HAP-1 (cell line): Measurements from ENCODE around the gene B4GALNT1.
"Not testable (repeated sequence)": the region's sequence is repeated elsewhere in the genome, so short reads cannot be mapped to it uniquely, and the experiment has no call there.

Experiments
- DNase-seq, 2 experiments: peaks; one replicate each; pipeline ENCODE4 v3.0.0-alpha.2; 2016 to 2020; ENCODE audit warnings: low spot score in 2 of 2
- H3K27me3 ChIP-seq: fragments of 250-450 bp; sonication (Bioruptor Pico); 2 replicates; pipeline ENCODE4 v1.5.1; 2020; ENCODE audit warnings: low read depth, mild to moderate bottlenecking, moderate library complexity
- H3K36me3 ChIP-seq: fragments of 250-450 bp; sonication (Bioruptor Pico); replicated peaks from 2 replicates; pipeline ENCODE4 v1.5.1; 2020; ENCODE audit warnings: mild to moderate bottlenecking
- H3K4me1 ChIP-seq: fragments of 250-450 bp; sonication (Bioruptor Pico); 2 replicates; pipeline ENCODE4 v1.5.1; 2020; ENCODE audit warnings: mild to moderate bottlenecking
- H3K4me3 ChIP-seq: fragments of 250-450 bp; sonication (Bioruptor Pico); 2 replicates; pipeline ENCODE4 v1.5.1; 2020; ENCODE audit warnings: mild to moderate bottlenecking, moderate library complexity
- H3K9me3 ChIP-seq: fragments of 250-450 bp; sonication (Bioruptor Pico); 2 replicates; pipeline ENCODE4 v1.5.1; 2020; ENCODE audit warnings: mild to moderate bottlenecking, moderate library complexity
- in situ Hi-C: fragments of 300-500 bp; cut with MboI; formaldehyde crosslinking; loops from 3 replicates; pipeline ENCODE4 v1.14.3; 2020; ENCODE audit warnings: low sequenced_read_pairs, inconsistent platforms, mixed read lengths

The B4GALNT1 gene

DNA sequence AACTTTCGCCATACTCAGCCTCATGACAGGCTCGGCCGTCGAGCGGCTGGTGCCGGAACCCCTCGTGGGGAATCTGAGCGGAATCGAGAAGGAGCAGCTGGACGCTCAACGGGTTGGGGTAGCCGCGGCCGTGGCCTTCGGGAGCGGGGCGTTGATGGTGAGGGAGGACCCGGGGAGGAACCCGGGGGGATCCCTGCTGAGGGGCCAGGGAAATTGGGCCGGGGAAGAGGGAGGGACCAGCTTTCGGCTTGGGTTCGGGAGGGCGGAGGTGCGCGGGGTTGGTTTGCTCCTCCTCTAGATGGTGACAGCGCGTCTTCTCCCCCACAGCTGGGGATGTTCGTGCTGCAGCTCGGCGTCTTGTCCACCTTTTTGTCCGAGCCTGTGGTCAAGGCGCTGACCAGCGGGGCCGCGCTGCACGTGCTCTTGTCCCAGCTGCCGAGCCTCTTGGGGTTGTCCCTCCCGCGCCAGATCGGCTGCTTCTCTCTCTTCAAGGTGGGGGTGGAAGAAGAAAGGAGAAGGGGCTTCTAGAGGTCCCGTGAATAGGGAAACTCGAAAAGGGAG is 12.0 kb downstream of the B4GALNT1 start:
- H3K27me3 ChIP-seq = no peaks in the 10 kb centered on the region
- no peaks in the 10 kb centered on the region for H3K9me3 ChIP-seq
- H3K4me1 ChIP-seq = no peaks in the 10 kb centered on the region
- in situ Hi-C loops = no loop called here
- no peak overlapping the region for H3K4me3 ChIP-seq
- H3K36me3 ChIP-seq = no peaks in the 10 kb centered on the region; the same call in 1 of the 2 replicates
- no peak for DNase-seq

DNA sequence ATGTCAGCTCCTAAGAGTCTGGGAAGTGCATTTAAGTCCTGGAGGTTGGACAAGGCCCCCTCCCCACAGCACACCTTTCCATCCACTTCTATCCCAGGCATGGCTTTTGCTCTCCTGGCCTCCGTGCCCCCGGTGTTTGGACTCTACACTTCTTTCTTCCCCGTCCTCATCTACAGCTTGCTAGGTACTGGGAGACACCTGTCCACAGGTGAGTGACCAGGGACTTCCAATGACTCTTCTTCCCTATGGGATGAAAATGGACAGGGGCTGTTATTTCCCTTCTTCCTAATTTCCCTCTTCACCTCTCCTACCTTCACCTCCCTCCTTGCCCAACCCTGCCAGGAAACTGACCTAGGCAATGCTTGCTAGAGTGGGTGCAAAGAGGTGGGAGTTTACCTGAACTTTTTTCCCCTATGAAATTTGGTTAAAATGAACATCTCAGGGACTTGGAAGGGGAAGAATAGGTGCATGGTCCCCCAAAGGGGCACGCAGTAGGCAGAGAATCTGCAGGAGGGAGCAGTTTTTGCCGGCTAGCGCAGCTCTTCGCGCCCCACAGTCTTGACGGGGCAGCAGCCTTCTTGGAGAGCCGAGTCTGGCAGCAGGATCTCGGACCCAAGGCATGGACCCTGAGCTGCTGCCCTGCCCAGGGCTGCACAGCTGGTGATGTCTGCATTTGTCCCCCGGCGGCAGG is 12.6 kb downstream of the B4GALNT1 start:
- no peaks in the 10 kb centered on the region for H3K9me3 ChIP-seq
- H3K4me3 ChIP-seq = no peak overlapping the region
- H3K36me3 ChIP-seq = peaks cover 5% of the 10 kb centered on the region
- no peak for DNase-seq
- no peaks in the 10 kb centered on the region for H3K27me3 ChIP-seq
- no peaks in the 10 kb centered on the region for H3K4me1 ChIP-seq
- in situ Hi-C loops = no loop called here

DNA sequence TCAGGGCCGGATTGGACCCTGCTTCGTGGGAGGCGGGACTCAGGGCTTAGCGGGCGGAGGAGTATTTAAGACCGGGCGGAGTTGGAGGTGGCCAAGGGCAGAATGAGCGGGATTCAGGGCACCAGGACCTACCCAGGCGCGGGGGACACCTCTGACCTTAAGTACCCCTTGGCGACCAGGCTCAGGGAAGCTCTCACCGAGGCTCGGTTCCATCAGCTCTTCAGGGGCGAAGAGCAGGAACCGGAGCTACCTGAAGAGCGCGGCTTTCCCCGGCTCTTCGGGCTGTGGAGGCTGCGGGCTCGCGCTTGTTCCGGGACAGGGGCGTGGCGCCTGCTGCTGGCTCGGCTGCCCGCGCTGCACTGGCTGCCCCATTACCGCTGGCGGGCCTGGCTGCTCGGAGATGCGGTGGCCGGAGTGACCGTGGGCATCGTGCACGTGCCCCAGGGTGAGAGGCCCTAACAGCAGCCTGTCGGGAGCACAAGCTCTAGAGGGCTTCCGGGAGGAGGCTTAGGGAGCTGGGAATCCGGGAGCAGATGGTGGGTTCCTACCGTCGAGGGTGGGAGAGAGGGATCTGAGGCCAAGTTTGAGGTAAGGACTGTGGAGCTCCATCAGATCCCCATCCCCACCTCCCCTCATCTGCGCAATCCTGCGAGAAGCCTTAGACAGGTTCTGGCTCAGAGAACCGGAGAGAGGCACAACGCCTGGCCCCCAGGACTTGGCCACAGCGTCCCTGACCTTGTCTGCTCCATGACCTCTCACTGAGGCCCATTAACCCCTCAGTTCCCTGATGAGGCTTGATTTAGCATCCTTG is 13.4 kb downstream of the B4GALNT1 start:
- Histone ChIP-seq H3K27me3 (no peaks in the 10 kb centered on the region), H3K4me1 (no peaks in the 10 kb centered on the region), H3K36me3 (peaks cover 8% of the 10 kb centered on the region), H3K9me3 (no peaks in the 10 kb centered on the region), H3K4me3 (no peak overlapping the region)
- in situ Hi-C loops = no loop called here
- DNase-seq = no peak

DNA sequence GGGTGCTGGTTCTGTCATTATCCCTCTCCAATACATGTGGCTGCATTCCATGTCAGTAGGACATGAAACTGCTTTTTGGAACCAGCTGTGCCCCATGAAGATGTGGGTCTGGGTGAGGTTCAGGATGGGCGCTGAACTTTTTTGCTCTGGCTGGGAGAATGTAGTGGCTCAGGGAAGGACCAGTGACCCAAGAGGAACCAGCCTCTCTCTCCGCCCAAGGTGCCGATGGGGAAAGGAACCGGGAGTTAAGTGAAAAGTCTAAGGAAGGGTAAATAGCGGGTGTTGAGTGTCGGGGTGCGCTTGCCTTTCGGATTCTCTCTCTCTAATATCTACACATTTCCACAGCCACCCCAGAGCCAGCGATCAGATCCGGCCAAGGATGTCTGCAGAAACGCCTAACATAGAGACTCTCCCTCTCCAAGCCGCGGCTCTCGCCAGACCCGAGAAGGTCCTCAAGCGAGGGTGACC is 14.0 kb downstream of the B4GALNT1 start:
- in situ Hi-C loops = no loop called here
- peaks cover 11% of the 10 kb centered on the region for H3K36me3 ChIP-seq
- no peaks in the 10 kb centered on the region for H3K27me3 ChIP-seq
- no peaks in the 10 kb centered on the region for H3K4me1 ChIP-seq
- DNase-seq = no peak
- H3K4me3 ChIP-seq = no peak overlapping the region
- H3K9me3 ChIP-seq = no peaks in the 10 kb centered on the region

DNA sequence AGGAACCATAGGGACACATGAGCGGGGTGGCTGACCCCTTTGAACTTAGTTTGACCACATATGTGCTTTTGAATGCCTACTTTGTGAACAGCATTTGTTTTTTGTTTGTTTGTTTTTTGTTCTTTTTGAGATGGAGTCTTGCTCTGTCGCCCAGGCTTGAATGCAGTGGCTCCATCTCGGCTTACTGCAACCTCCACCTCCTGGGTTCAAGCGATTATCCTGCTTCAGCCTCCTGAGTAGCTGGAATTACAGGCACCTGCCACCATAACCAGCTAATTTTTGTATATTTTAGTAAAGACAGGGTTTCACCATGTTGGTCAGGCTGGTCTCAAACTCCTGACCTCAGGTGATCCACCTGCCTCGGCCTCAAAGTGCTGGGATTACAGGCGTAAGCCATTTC is 14.6 kb downstream of the B4GALNT1 start:
- H3K27me3 ChIP-seq, H3K4me3 ChIP-seq, DNase-seq, in situ Hi-C loops, H3K4me1 ChIP-seq, H3K9me3 ChIP-seq: not testable (repeated sequence)
- peaks cover 11% of the 10 kb centered on the region for H3K36me3 ChIP-seq

DNA sequence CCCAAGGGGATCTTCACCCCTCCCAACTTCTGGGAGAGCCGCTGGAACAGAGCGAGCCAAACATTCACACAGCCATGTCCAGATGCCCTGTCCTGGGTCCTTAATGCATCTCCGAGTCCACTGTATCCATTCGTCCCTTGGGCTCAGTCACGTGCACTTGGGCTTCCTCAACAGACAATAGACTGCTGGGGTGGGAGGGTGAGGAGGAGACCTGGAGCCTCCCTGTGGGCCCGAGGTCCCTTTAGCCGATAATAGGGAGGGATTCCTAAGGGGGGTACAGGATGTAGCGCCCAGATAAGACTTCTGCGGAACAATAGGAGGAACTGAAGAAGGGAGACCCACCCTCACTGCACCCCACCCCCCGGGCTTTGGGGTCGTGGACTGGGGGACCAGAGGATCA is 15.1 kb downstream of the B4GALNT1 start:
- no peak for DNase-seq
- Histone ChIP-seq H3K4me3 (no peak overlapping the region), H3K4me1 (no peaks in the 10 kb centered on the region), H3K9me3 (no peaks in the 10 kb centered on the region), H3K27me3 (no peaks in the 10 kb centered on the region), H3K36me3 (peaks cover 11% of the 10 kb centered on the region)
- in situ Hi-C loops = no loop called here

DNA sequence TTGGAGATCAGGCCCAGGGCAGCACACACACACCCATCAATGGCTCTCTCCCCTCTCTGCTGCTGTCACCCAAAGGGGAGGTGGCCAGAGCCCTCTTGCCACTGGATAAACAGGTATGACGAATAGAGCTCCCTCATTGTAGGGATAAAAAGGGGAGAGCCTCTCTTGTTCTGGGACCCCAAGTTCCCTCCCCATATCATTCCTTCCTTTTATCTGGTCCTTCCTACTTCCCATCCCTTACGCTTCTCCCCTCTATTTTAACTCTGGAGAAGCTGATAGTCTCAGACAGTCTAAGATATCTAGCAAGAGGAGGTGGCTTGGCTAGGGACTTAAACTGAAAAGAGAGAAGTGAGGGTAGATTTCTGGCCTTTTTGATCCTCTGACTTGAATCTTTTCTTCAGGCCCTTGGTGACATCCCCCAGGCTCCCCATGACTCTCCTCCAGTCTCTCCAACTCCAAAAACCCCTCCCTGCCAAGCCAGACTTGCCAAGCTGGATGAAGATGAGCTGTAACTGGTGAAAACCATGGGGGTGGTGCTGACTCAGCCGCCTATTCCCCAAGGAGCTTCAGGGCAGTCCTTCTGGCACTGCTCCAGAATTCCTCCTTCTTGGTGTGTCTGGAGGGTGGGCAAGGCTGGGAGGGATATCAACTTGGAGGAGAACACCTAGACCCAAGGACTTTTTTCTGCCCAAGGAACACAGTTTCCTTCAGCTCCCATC is 16.5 kb downstream of the B4GALNT1 start:
- Histone ChIP-seq H3K27me3 (no peaks in the 10 kb centered on the region), H3K4me1 (no peaks in the 10 kb centered on the region), H3K9me3 (no peaks in the 10 kb centered on the region), H3K4me3 (no peak overlapping the region), H3K36me3 (peaks cover 11% of the 10 kb centered on the region)
- DNase-seq = no peak
- in situ Hi-C loops = no loop called here

DNA sequence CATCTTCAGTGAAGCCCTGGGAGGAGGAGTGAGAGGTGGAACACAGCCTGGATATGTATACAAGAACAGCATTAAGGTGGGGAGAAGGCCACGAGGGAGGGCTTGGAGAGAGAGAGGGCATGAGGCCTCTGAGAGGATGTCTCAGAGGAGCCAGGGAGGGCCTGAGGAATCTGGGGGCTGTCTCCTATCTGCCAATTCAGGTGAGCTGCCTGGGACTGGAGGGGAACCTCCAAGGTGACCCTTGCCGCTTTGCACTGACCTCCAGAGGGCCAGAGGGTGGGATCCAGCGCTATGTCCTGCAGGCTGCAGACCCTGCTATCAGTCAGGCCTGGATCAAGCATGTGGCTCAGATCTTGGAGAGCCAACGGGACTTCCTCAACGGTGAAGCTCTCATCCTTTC is 17.4 kb downstream of the B4GALNT1 start:
- in situ Hi-C loops = no loop called here
- Histone ChIP-seq H3K4me1 (peaks cover 4% of the 10 kb centered on the region), H3K9me3 (no peaks in the 10 kb centered on the region), H3K4me3 (no peak overlapping the region), H3K27me3 (no peaks in the 10 kb centered on the region), H3K36me3 (peaks cover 11% of the 10 kb centered on the region)
- DNase-seq = no peak

DNA sequence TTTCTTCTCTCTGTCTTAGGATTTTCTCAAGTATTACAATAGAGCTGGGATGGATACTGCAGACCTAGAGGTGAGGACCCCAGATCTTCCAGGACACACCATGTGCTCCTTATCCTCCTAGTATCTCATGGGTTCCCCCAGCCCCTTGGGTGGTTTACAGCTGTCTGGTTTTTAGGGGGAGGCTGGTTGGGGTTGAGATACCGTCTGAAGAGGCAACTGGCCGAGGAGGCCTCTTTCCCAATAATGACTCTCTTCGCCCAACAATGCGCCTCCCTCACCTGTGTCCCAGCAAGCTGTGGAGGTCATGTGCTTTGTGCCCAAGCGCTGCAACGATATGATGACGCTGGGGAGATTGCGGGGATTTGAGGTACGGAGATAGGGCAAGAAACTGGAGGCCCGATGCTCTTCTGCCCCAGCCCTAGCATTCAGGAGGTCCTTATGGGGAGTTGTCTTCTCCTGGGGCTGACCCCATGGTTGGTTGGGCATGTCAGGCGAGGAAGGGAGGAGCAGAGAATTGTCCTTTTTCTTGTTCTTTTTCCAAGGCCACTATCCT is 18.0 kb downstream of the B4GALNT1 start:
- Histone ChIP-seq H3K4me3 (no peak overlapping the region), H3K9me3 (no peaks in the 10 kb centered on the region), H3K4me1 (peaks cover 4% of the 10 kb centered on the region), H3K36me3 (peaks cover 11% of the 10 kb centered on the region), H3K27me3 (no peaks in the 10 kb centered on the region)
- DNase-seq = no peak
- in situ Hi-C loops = no loop called here

DNA sequence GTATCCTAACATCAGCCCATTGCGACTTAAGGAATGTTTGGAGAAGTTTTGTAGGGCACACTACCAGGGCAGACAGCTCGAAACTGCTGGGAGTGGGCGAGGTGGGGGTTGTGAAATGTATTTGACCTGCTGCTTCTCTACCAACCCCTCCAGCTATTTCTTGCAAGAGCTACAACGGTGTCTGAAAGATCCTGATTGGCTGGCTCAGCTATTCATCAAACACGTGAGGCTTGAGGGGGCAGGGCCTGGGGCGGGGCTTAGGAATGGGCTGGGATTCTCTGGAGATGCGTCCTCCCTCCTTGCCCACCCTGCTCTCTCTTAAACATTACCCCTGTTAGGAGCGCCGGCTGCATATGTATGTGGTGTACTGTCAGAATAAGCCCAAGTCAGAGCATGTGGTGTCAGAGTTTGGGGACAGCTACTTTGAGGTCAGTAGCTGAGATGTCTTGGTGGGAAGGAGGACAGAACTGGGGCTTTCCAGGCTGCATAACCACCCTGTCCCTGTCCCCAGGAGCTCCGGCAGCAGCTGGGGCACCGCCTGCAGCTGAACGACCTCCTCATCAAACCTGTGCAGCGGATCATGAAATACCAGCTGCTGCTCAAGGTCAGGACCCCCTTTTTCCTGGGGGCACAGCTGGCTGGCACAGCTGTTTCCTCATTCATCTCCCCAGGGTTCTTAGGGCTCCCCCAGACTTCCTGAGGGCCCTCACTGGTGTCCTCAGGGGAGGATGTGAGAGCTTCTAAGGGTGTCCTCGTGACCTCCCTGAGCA is 18.6 kb downstream of the B4GALNT1 start:
- no peak overlapping the region for H3K4me3 ChIP-seq
- no peaks in the 10 kb centered on the region for H3K9me3 ChIP-seq
- no peaks in the 10 kb centered on the region for H3K27me3 ChIP-seq
- in situ Hi-C loops = no loop called here
- peak in 1 of 2 experiments; percentile 64 for DNase-seq
- H3K36me3 ChIP-seq = peaks cover 11% of the 10 kb centered on the region
- H3K4me1 ChIP-seq = peaks cover 4% of the 10 kb centered on the region

DNA sequence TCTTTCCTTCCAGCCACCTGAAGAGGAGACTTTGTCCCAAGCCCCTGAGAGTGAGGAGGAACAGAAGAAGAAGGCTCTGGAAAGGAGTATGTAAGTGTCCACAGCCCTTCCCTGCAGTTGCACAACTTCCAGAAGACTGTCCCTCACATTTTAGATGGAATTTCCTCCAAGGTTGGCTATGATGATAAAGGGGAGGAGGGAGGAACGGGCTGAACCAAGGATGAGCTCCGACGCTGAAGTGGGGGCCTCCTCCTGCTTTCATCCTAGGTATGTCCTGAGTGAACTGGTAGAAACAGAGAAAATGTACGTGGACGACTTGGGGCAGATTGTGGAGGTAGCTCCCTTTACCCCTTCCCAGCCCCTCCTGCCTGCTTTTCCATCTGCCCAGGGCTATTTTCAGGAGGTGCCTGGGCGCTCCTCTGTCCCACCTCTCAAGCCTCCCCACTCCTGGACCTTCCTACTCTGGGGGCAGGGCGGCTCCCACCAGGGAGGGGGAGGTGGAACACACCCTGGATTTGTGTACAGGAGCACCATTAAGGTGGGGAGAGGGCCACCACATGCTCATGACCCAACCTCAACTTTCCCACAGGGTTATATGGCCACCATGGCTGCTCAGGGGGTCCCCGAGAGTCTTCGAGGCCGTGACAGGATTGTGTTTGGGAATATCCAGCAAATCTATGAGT is 19.4 kb downstream of the B4GALNT1 start:
- no peak for DNase-seq
- no peaks in the 10 kb centered on the region for H3K9me3 ChIP-seq
- H3K36me3 ChIP-seq = peaks cover 11% of the 10 kb centered on the region
- no peaks in the 10 kb centered on the region for H3K27me3 ChIP-seq
- H3K4me1 ChIP-seq = peaks cover 4% of the 10 kb centered on the region
- H3K4me3 ChIP-seq = no peak overlapping the region
- in situ Hi-C loops = no loop called here

DNA sequence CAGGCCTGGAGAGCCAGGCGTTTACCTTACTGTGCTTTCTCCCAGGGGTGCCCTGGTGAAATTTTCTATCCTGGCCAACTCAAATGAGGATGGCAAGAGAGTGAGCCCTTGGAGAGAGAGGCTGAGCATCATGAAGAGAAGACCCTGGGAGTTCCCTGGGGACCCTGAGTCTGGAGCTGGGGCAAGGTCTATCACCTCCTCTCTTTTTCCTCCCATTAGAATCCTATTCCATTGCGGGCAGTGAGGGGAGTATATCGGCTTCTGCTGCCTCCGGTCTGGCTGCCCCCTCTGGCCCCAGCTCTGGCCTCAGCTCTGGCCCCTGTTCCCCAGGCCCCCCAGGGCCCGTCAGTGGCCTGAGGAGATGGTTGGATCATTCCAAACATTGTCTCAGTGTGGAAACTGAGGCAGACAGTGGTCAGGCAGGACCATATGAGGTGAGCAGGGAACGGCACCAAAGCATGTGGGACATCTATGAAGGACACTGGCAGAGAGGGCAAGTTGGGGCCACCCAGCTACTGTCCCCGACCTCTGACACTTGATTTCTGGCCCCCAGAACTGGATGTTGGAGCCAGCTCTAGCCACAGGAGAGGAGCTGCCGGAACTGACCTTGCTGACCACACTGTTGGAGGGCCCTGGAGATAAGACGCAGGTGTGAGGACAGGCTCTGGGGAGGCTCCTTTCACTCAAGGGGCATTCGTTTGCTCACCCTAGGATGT is 20.1 kb downstream of the B4GALNT1 start:
- in situ Hi-C loops = no loop called here
- H3K27me3 ChIP-seq = no peaks in the 10 kb centered on the region
- H3K4me1 ChIP-seq = peaks cover 4% of the 10 kb centered on the region
- DNase-seq = no peak
- H3K9me3 ChIP-seq = no peaks in the 10 kb centered on the region
- peaks cover 11% of the 10 kb centered on the region for H3K36me3 ChIP-seq
- H3K4me3 ChIP-seq = no peak overlapping the region
